Measurements from ENCODE around the gene MDH2.
"Not testable (repeated sequence)": the region's sequence is repeated elsewhere in the genome, so short reads cannot be mapped to it uniquely, and the experiment has no call there.

The MDH2 gene

DNA sequence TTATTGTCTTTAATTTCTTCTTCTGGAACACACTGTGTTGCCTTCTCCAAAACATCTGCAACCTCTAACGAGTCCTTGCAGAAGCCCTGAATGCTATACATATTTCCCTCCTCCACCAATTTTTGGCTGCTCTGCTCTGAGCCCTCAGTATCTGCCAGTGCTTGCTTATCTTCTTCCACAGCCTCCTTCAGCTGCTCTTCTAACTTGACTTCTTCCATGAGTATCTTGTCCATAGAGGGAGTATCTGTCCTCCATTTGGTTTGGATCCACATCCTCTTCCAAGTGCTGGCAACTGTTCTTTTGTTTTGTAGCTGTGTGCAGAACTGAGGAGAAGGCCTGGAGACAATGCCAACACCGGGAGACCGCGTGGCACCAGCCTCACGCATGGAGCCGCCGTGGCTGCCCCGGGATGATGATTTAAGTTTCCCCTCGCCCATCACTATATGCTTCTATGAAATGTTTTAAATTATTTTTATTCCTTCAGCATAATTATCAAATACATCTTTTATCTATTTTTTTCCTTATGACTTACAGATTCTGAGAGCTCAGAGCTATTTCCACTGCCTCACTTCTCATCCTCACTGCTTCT is 65.2 kb downstream of the MDH2 start:
- not testable (repeated sequence) for H3K36me3 ChIP-seq (ENCODE audit: insufficient read depth, low read length); H3K27ac ChIP-seq (ENCODE audit: low read depth, low read length); H3K4me3 ChIP-seq (ENCODE audit: low read depth, low read length); H2AFZ ChIP-seq (ENCODE audit: low read length, unreplicated experiment); H3K79me2 ChIP-seq (ENCODE audit: control insufficient read depth, insufficient read depth, low read length, unreplicated experiment); H3K27me3 ChIP-seq (ENCODE audit: insufficient read depth, low read length)
- peaks cover 11% of the 10 kb centered on the region for H3K4me1 ChIP-seq (ENCODE audit: control insufficient read depth, insufficient read depth, low read length, unreplicated experiment)

DNA sequence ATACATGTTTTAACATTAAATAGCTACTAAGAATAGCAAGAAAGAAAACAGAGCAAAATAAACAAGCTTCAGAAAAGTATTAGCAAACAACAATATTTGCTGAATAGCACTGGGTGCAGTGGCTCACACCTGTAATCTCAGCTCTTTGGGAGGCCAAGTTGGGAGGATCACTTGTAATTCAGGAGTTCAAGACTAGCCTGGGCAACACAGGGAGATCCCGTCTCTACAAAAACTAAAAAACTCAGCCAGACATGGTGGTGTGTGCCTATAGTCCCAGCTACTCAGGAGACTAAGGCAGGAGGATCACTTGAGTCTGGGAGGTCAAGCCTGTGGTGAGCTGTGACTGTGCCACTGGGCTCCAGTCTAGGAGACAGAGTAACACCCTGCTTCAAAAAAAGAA is 66.8 kb downstream of the MDH2 start:
- not testable (repeated sequence) for H3K27me3 ChIP-seq (ENCODE audit: insufficient read depth, low read length); H3K4me3 ChIP-seq (ENCODE audit: low read depth, low read length); H3K27ac ChIP-seq (ENCODE audit: low read depth, low read length); H2AFZ ChIP-seq (ENCODE audit: low read length, unreplicated experiment); H3K36me3 ChIP-seq (ENCODE audit: insufficient read depth, low read length); H3K4me1 ChIP-seq (ENCODE audit: control insufficient read depth, insufficient read depth, low read length, unreplicated experiment); H3K79me2 ChIP-seq (ENCODE audit: control insufficient read depth, insufficient read depth, low read length, unreplicated experiment)

All from ACC112 (cell line).